HUES64 (cell line): ENCODE measurements around the gene CTNNA2.
A peak's percentile ranks its signal among the peaks of the same experiment; 100 is the strongest.

Experiments used
- H3K27ac ChIP-seq: 2 replicates; pipeline ENCODE4 v1.7.0; 2013; ENCODE audit warnings: low read depth, low read length, inconsistent platforms
- H3K27me3 ChIP-seq: 2 replicates; pipeline ENCODE4 v1.6.1; 2013; ENCODE audit warnings: mild to moderate bottlenecking, low read length; ENCODE audit not compliant: insufficient read depth
- H3K36me3 ChIP-seq: 2 replicates; pipeline ENCODE4 v1.6.1; 2013; ENCODE audit warnings: mild to moderate bottlenecking, low read length; ENCODE audit not compliant: insufficient read depth
- H3K4me1 ChIP-seq: 2 replicates; pipeline ENCODE4 v1.6.1; 2013; ENCODE audit warnings: mild to moderate bottlenecking, low read length, moderate library complexity; ENCODE audit not compliant: insufficient read depth
- H3K4me3 ChIP-seq: 2 replicates; pipeline ENCODE4 v1.5.1; 2013; ENCODE audit warnings: mild to moderate bottlenecking, low read length, moderate library complexity
- H3K9ac ChIP-seq: 2 replicates; pipeline ENCODE4 v1.6.1; 2013; ENCODE audit warnings: mild to moderate bottlenecking, low read depth, low read length
- H3K9me3 ChIP-seq: 2 replicates; pipeline ENCODE4 v1.6.1; 2013; ENCODE audit warnings: low read depth, low read length; ENCODE audit not compliant: insufficient read depth
- WGBS: fragments of 150-250, 120-280 bp; methylation state at CpG from one replicate; pipeline ENCODE4 v1.1.7; 2013; ENCODE audit warnings: missing lambda C conversion rate; 5-methylcytosine and 5-hydroxymethylcytosine counted together

The CTNNA2 gene

GRCh38 chr2:80363330-80363729 lies 850.5 kb downstream of the CTNNA2 start:
- H3K27me3 ChIP-seq: peaks cover 39% of the 10 kb centered on the region
- WGBS: 56% methylated on average over 4 of the region's 5 CpGs
- H3K36me3 ChIP-seq: no peaks in the 10 kb centered on the region

GRCh38 chr2:80363791-80364349 lies 851.0 kb downstream of the CTNNA2 start:
- Histone ChIP-seq H3K4me1 (peaks cover 59% of the 10 kb centered on the region), H3K9ac (no peak overlapping the region), H3K9me3 (no peaks in the 10 kb centered on the region), H3K27ac (no peak overlapping the region), H3K27me3 (peaks cover 39% of the 10 kb centered on the region), H3K4me3 (no peak overlapping the region), H3K36me3 (no peaks in the 10 kb centered on the region)
- WGBS: 35% methylated on average over 6 of the region's 7 CpGs

More at GRCh38 chr2:80363330-80363729, 850.5 kb downstream of the CTNNA2 start:
- peaks cover 59% of the 10 kb centered on the region for H3K4me1 ChIP-seq
- no peaks in the 10 kb centered on the region for H3K9me3 ChIP-seq
- no peak overlapping the region for H3K4me3 ChIP-seq
- no peak overlapping the region for H3K27ac ChIP-seq
- H3K9ac ChIP-seq: no peak overlapping the region

GRCh38 chr2:80364524-80365212 lies 851.8 kb downstream of the CTNNA2 start:
- H3K9ac ChIP-seq: no peak overlapping the region
- 19% methylated on average over 6 of the region's 6 CpGs for whole genome bisulfite sequencing

GRCh38 chr2:80365762-80366161 lies 852.9 kb downstream of the CTNNA2 start:
- H3K4me1 ChIP-seq: peaks cover 65% of the 10 kb centered on the region
- H3K9ac ChIP-seq: no peak overlapping the region
- H3K36me3 ChIP-seq: no peaks in the 10 kb centered on the region
- peaks cover 34% of the 10 kb centered on the region for H3K27me3 ChIP-seq
- no peak overlapping the region for H3K4me3 ChIP-seq
- no peaks in the 10 kb centered on the region for H3K9me3 ChIP-seq
- H3K27ac ChIP-seq: no peak overlapping the region
- whole genome bisulfite sequencing: 44% methylated on average over 2 of the region's 3 CpGs

More at GRCh38 chr2:80364524-80365212, 851.8 kb downstream of the CTNNA2 start:
- Histone ChIP-seq H3K27me3 (peaks cover 39% of the 10 kb centered on the region), H3K36me3 (no peaks in the 10 kb centered on the region), H3K9me3 (no peaks in the 10 kb centered on the region), H3K4me3 (no peak overlapping the region), H3K27ac (peak overlapping the region; percentile 1; the same call in 1 of the 2 replicates), H3K4me1 (peaks cover 61% of the 10 kb centered on the region)

GRCh38 chr2:80370375-80371009 lies 857.6 kb downstream of the CTNNA2 start:
- no peaks in the 10 kb centered on the region for H3K9me3 ChIP-seq
- no peak overlapping the region for H3K4me3 ChIP-seq
- H3K27ac ChIP-seq: no peak overlapping the region
- H3K36me3 ChIP-seq: no peaks in the 10 kb centered on the region
- WGBS: 100% methylated on average over 3 of the region's 3 CpGs
- peaks cover 4% of the 10 kb centered on the region; the same call in 1 of the 2 replicates for H3K27me3 ChIP-seq
- no peak overlapping the region for H3K9ac ChIP-seq
- peaks cover 30% of the 10 kb centered on the region for H3K4me1 ChIP-seq

- Histone ChIP-seq H3K27ac (no peak overlapping the region), H3K27me3 (no peaks in the 10 kb centered on the region), H3K9me3 (no peaks in the 10 kb centered on the region), H3K36me3 (no peaks in the 10 kb centered on the region), H3K4me3 (no peak overlapping the region), H3K4me1 (peaks cover 10% of the 10 kb centered on the region; the same call in 1 of the 2 replicates), H3K9ac (no peak overlapping the region)
- 96% methylated on average over 3 of the region's 3 CpGs for WGBS
Observed at GRCh38 chr2:80374105-80374504, 861.3 kb downstream of the CTNNA2 start.

GRCh38 chr2:80377071-80377470 lies 864.2 kb downstream of the CTNNA2 start:
- Histone ChIP-seq H3K27me3 (no peaks in the 10 kb centered on the region), H3K4me3 (no peak overlapping the region), H3K27ac (no peak overlapping the region), H3K9ac (no peak overlapping the region), H3K4me1 (peaks cover 4% of the 10 kb centered on the region; the same call in 1 of the 2 replicates), H3K36me3 (no peaks in the 10 kb centered on the region), H3K9me3 (no peaks in the 10 kb centered on the region)

GRCh38 chr2:80380736-80381135 lies 867.9 kb downstream of the CTNNA2 start:
- no peaks in the 10 kb centered on the region for H3K27me3 ChIP-seq
- no peaks in the 10 kb centered on the region for H3K4me1 ChIP-seq
- H3K9me3 ChIP-seq: no peaks in the 10 kb centered on the region
- no peak overlapping the region for H3K27ac ChIP-seq
- no peak overlapping the region for H3K9ac ChIP-seq
- H3K36me3 ChIP-seq: no peaks in the 10 kb centered on the region
- 100% methylated on average over 2 of the region's 3 CpGs for WGBS
- no peak overlapping the region for H3K4me3 ChIP-seq

- H3K36me3 ChIP-seq: no peaks in the 10 kb centered on the region
- H3K27me3 ChIP-seq: no peaks in the 10 kb centered on the region
- H3K4me1 ChIP-seq: no peaks in the 10 kb centered on the region
- H3K9ac ChIP-seq: no peak overlapping the region
- H3K4me3 ChIP-seq: no peak overlapping the region
- no peaks in the 10 kb centered on the region for H3K9me3 ChIP-seq
- H3K27ac ChIP-seq: no peak overlapping the region
- 97% methylated on average over 3 of the region's 3 CpGs for WGBS
Observed at GRCh38 chr2:80381666-80382065, 868.8 kb downstream of the CTNNA2 start.

GRCh38 chr2:80392441-80392840 lies 879.6 kb downstream of the CTNNA2 start:
- no peak overlapping the region for H3K9ac ChIP-seq
- H3K27me3 ChIP-seq: no peaks in the 10 kb centered on the region
- 100% methylated on average over 1 of the region's 2 CpGs for WGBS
- H3K4me1 ChIP-seq: no peaks in the 10 kb centered on the region
- H3K4me3 ChIP-seq: no peak overlapping the region
- 0 out of 2 replicates have a peak, but pooled peaks cover 4% of the 10 kb centered on the region for H3K9me3 ChIP-seq
- H3K36me3 ChIP-seq: no peaks in the 10 kb centered on the region
- H3K27ac ChIP-seq: no peak overlapping the region

GRCh38 chr2:80393991-80394390 lies 881.1 kb downstream of the CTNNA2 start:
- H3K4me3 ChIP-seq: no peak overlapping the region
- 97% methylated on average over 1 of the region's 1 CpG for WGBS
- H3K9ac ChIP-seq: no peak overlapping the region
- H3K4me1 ChIP-seq: no peaks in the 10 kb centered on the region
- H3K27ac ChIP-seq: no peak overlapping the region
- no peaks in the 10 kb centered on the region for H3K27me3 ChIP-seq
- H3K36me3 ChIP-seq: no peaks in the 10 kb centered on the region
- 0 out of 2 replicates have a peak, but pooled peaks cover 4% of the 10 kb centered on the region for H3K9me3 ChIP-seq
